GM23338 (cell line): Measurements from ENCODE around the gene TPP1. TPM values are rescaled to one million over a fixed set of nuclear protein-coding genes. Genes with fewer than 3 reads are reported as not detected.

Experiments used
- CREB1 ChIP-seq: fragments of 250-450 bp; sonication (Bioruptor Pico); IDR thresholded peaks from 2 replicates; pipeline ENCODE4 v1.5.0; 2020; ENCODE audit warnings: low read depth, mild to moderate bottlenecking, moderate library complexity
- EZH2 ChIP-seq: fragments of 200-600 bp; sonication (generic); IDR thresholded peaks from one replicate; pipeline ENCODE4 v1.8.0; 2017; ENCODE audit warnings: antibody characterized with exemption, mild to moderate bottlenecking, low read depth; ENCODE audit not compliant: unreplicated experiment
- EZH2phosphoT487 ChIP-seq: fragments of 200-600 bp; sonication (generic); IDR thresholded peaks from one replicate; pipeline ENCODE4 v1.8.1; 2018; ENCODE audit warnings: antibody characterized with exemption; ENCODE audit not compliant: unreplicated experiment
- JUNB ChIP-seq: IDR thresholded peaks from one replicate; pipeline ENCODE4 v1.6.1; 2016; ENCODE audit warnings: antibody characterized with exemption; ENCODE audit not compliant: unreplicated experiment
- NANOG ChIP-seq: IDR thresholded peaks from 2 replicates; pipeline ENCODE4 v1.6.1; 2016; ENCODE audit warnings: antibody characterized with exemption, borderline replicate concordance
- POLR2AphosphoS5 ChIP-seq: IDR thresholded peaks from 2 replicates; pipeline ENCODE4 v1.6.1; 2016; ENCODE audit warnings: antibody characterized with exemption, low read depth
- STAT1 ChIP-seq: IDR thresholded peaks from one replicate; pipeline ENCODE4 v1.6.1; 2016; ENCODE audit warnings: antibody characterized with exemption; ENCODE audit not compliant: unreplicated experiment
- ZNF331 ChIP-seq: fragments of 250-450 bp; sonication (Bioruptor Pico); IDR thresholded peaks from 2 replicates; pipeline ENCODE4 v1.5.0; 2020; ENCODE audit warnings: low read depth, mild to moderate bottlenecking, moderate library complexity
- polyA plus RNA-seq: library from polyadenylated mRNA; unstranded; fragments of >200 nt; fragmentation: Nextera tagmentation; extraction: Ambion mirVana; gene quantifications from 2 replicates; pipeline ENCODE4 v1.2.1, GENCODE V29; 2016
- total RNA-seq: library from RNA; depleted of rRNA; stranded (reverse); fragments of >200 nt; shearing (Covaris generic); gene quantifications from 2 replicates; pipeline ENCODE4 v1.2.3, GENCODE V29; 2014
- TF ChIP-seq, protein P1 (sequence below): fragments of 250-450 bp; sonication (Bioruptor Pico); IDR thresholded peaks from 2 replicates; pipeline ENCODE4 v1.5.0; 2020; ENCODE audit warnings: mild to moderate bottlenecking, moderate library complexity
- TF ChIP-seq, protein P2 (sequence below): IDR thresholded peaks from 2 replicates; pipeline ENCODE4 v1.6.1; 2016; ENCODE audit warnings: antibody characterized with exemption
- TF ChIP-seq, protein P3 (sequence below), 2 experiments: fragments of 200-600 bp in 1 of 2; sonication (generic) in 1 of 2; conservative IDR thresholded peaks; 2 replicates each; pipeline versions ENCODE4 v1.5.1 to v1.6.1; 2016 to 2017; ENCODE audit warnings: antibody characterized with exemption in 2 of 2, low read depth in 2 of 2, mild to moderate bottlenecking in 2 of 2, moderate library complexity in 1 of 2

Gene TPP1
- total and polyA plus RNA-seq, 2 experiments from 2014 or later = 21.7 to 49.7 TPM

DNA sequence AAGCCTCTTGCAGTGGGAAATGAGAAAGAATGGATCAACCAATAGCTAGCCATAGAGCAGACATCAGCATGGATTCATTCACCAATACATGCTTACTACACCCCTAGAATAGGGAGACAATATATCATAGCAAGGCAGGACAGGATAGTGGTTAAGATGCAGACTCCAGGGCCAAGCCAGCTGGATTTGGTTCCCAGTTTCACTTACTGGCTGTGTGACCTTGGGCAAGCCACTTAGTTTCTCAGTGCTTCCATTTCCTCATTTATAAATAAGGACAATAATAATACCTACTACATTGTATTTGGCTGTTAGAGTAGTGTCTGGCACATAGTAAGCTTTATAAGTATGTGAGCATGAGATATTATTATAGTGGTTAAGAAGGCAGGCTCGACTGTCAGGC, 29.3 kb upstream of the TPP1 start (continued):
- TF ChIP-seq, protein P1, sequence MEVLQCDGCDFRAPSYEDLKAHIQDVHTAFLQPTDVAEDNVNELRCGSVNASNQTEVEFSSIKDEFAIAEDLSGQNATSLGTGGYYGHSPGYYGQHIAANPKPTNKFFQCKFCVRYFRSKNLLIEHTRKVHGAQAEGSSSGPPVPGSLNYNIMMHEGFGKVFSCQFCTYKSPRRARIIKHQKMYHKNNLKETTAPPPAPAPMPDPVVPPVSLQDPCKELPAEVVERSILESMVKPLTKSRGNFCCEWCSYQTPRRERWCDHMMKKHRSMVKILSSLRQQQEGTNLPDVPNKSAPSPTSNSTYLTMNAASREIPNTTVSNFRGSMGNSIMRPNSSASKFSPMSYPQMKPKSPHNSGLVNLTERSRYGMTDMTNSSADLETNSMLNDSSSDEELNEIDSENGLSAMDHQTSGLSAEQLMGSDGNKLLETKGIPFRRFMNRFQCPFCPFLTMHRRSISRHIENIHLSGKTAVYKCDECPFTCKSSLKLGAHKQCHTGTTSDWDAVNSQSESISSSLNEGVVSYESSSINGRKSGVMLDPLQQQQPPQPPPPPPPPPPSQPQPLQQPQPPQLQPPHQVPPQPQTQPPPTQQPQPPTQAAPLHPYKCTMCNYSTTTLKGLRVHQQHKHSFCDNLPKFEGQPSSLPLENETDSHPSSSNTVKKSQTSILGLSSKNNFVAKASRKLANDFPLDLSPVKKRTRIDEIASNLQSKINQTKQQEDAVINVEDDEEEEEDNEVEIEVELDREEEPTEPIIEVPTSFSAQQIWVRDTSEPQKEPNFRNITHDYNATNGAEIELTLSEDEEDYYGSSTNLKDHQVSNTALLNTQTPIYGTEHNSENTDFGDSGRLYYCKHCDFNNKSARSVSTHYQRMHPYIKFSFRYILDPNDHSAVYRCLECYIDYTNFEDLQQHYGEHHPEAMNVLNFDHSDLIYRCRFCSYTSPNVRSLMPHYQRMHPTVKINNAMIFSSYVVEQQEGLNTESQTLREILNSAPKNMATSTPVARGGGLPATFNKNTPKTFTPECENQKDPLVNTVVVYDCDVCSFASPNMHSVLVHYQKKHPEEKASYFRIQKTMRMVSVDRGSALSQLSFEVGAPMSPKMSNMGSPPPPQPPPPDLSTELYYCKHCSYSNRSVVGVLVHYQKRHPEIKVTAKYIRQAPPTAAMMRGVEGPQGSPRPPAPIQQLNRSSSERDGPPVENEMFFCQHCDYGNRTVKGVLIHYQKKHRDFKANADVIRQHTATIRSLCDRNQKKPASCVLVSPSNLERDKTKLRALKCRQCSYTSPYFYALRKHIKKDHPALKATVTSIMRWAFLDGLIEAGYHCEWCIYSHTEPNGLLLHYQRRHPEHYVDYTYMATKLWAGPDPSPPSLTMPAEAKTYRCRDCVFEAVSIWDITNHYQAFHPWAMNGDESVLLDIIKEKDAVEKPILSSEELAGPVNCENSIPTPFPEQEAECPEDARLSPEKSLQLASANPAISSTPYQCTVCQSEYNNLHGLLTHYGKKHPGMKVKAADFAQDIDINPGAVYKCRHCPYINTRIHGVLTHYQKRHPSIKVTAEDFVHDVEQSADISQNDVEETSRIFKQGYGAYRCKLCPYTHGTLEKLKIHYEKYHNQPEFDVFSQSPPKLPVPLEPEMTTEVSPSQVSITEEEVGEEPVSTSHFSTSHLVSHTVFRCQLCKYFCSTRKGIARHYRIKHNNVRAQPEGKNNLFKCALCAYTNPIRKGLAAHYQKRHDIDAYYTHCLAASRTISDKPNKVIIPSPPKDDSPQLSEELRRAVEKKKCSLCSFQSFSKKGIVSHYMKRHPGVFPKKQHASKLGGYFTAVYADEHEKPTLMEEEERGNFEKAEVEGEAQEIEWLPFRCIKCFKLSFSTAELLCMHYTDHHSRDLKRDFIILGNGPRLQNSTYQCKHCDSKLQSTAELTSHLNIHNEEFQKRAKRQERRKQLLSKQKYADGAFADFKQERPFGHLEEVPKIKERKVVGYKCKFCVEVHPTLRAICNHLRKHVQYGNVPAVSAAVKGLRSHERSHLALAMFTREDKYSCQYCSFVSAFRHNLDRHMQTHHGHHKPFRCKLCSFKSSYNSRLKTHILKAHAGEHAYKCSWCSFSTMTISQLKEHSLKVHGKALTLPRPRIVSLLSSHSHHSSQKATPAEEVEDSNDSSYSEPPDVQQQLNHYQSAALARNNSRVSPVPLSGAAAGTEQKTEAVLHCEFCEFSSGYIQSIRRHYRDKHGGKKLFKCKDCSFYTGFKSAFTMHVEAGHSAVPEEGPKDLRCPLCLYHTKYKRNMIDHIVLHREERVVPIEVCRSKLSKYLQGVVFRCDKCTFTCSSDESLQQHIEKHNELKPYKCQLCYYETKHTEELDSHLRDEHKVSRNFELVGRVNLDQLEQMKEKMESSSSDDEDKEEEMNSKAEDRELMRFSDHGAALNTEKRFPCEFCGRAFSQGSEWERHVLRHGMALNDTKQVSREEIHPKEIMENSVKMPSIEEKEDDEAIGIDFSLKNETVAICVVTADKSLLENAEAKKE (CRISPR knock-in tag) = no peak
- TF ChIP-seq STAT1 (no peak), EZH2phosphoT487 (no peak), POLR2AphosphoS5 (no peak), CREB1 (CRISPR knock-in tag) (no peak), ZNF331 (CRISPR knock-in tag) (no peak), EZH2 (no peak), NANOG (no peak), JUNB (no peak)
- TF ChIP-seq, protein P2, sequence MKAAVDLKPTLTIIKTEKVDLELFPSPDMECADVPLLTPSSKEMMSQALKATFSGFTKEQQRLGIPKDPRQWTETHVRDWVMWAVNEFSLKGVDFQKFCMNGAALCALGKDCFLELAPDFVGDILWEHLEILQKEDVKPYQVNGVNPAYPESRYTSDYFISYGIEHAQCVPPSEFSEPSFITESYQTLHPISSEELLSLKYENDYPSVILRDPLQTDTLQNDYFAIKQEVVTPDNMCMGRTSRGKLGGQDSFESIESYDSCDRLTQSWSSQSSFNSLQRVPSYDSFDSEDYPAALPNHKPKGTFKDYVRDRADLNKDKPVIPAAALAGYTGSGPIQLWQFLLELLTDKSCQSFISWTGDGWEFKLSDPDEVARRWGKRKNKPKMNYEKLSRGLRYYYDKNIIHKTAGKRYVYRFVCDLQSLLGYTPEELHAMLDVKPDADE = no peak
- TF ChIP-seq, protein P3, sequence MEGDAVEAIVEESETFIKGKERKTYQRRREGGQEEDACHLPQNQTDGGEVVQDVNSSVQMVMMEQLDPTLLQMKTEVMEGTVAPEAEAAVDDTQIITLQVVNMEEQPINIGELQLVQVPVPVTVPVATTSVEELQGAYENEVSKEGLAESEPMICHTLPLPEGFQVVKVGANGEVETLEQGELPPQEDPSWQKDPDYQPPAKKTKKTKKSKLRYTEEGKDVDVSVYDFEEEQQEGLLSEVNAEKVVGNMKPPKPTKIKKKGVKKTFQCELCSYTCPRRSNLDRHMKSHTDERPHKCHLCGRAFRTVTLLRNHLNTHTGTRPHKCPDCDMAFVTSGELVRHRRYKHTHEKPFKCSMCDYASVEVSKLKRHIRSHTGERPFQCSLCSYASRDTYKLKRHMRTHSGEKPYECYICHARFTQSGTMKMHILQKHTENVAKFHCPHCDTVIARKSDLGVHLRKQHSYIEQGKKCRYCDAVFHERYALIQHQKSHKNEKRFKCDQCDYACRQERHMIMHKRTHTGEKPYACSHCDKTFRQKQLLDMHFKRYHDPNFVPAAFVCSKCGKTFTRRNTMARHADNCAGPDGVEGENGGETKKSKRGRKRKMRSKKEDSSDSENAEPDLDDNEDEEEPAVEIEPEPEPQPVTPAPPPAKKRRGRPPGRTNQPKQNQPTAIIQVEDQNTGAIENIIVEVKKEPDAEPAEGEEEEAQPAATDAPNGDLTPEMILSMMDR (conservative IDR thresholded peaks at IDR 0.05; ENCODE audit: low read depth in 2 of 2) = no peak
